A549 (cell line): ENCODE measurements around the gene FXR2.

ENCODE experiments used
- CHD4 ChIP-seq: fragments of 200-600 bp; sonication (generic); IDR thresholded peaks from 2 replicates; pipeline ENCODE4 v1.6.1; 2016; ENCODE audit warnings: antibody characterized with exemption, mild to moderate bottlenecking, borderline replicate concordance
- CTCF ChIP-seq: fragments of >200 bp; sonication (Bioruptor Twin); formaldehyde crosslinking; IDR thresholded peaks from 3 replicates; pipeline ENCODE4 v1.5.1; 2016
- EHMT2 ChIP-seq: fragments of 200-600 bp; sonication (generic); IDR thresholded peaks from 2 replicates; pipeline ENCODE4 v1.6.1; 2016; ENCODE audit warnings: antibody characterized with exemption, low read depth, mild to moderate bottlenecking, moderate library complexity
- ELK1 ChIP-seq: fragments of 150-350 bp; IDR thresholded peaks from 2 replicates; pipeline ENCODE4 v1.6.1; 2014; ENCODE audit warnings: low read depth, mild to moderate bottlenecking, low read length
- EP300 ChIP-seq, 2 experiments: fragments of >200 bp; sonication (Bioruptor Twin); formaldehyde crosslinking; IDR thresholded peaks; 2 replicates in 1 of 2; 3 replicates in 1 of 2; pipeline ENCODE4 v1.6.1; 2016 to 2017
- GATA3 ChIP-seq: IDR thresholded peaks from 2 replicates; pipeline ENCODE4 v1.6.1; 2012; ENCODE audit warnings: borderline replicate concordance
- NFE2L2 ChIP-seq: fragments of 150-350 bp; conservative IDR thresholded peaks from 2 replicates; pipeline ENCODE4 v1.6.1; 2014; ENCODE audit warnings: low read length
- POLR2A ChIP-seq: IDR thresholded peaks from 2 replicates; pipeline ENCODE4 v1.6.1; 2012; ENCODE audit warnings: mild to moderate bottlenecking, low read length
- POLR2AphosphoS2 ChIP-seq: conservative IDR thresholded peaks from 2 replicates; pipeline ENCODE4 v1.6.1; 2012; ENCODE audit warnings: low read length, improper control_type of control experiment, inconsistent platforms
- RCOR1 ChIP-seq: fragments of 150-350 bp; IDR thresholded peaks from 2 replicates; pipeline ENCODE4 v1.6.1; 2014; ENCODE audit warnings: antibody characterized with exemption, low read length, low read depth

- TF ChIP-seq GATA3 (no peak), POLR2A (no peak), CTCF (no peak), POLR2AphosphoS2 (no peak), NFE2L2 (no peak), ELK1 (no peak), EHMT2 (no peak), CHD4 (no peak), RCOR1 (no peak), EP300 (IDR thresholded peaks at IDR 0.05) (no peak)
Measured at GRCh38 chr17:7558544-7559319, 56.0 kb downstream of the FXR2 start, which contains the start of gene TNFSF13.
